ENCODE measurements around the gene SLC39A1. TPM values are rescaled to one million over a fixed set of nuclear protein-coding genes. Genes with fewer than 3 reads are reported as not detected.
A peak's percentile ranks its signal among the peaks of the same experiment; 100 is the strongest.

SLC39A1 gene
- total RNA-seq, 2 experiments from 2014 or later, result 67.0 to 68.7 TPM

GRCh38 chr1:153973525-153973924, 10.2 kb upstream of the SLC39A1 start:
- H3K4me1 Mint-ChIP-seq (ENCODE audit: low read depth), result peaks cover 38% of the 10 kb centered on the region
- ChIA-PET CTCF (interaction anchor here (1.2 to 1.6 kb wide), 2 partner anchors 13 to 27 kb away, joined by 5 read pairs; partner anchors contain the start of genes DENND4B and RAB13), POLR2A (interaction anchor here (0.8 to 2.3 kb wide), 2 partner anchors 11 to 17 kb away, joined by 3 to 7 read pairs; partner anchors contain the start of gene RPS27)
- intact Hi-C loops (cut with micrococcal nuclease), result no loop called here
- H3K27me3 Mint-ChIP-seq, result no peaks in the 10 kb centered on the region
- H3K27ac Mint-ChIP-seq, result no peak overlapping the region
- H3K36me3 Mint-ChIP-seq, result peaks cover 39% of the 10 kb centered on the region
- DNase-seq, result no peak
- no peaks in the 10 kb centered on the region for H3K9me3 Mint-ChIP-seq
- no peak overlapping the region for H3K4me3 Mint-ChIP-seq

GRCh38 chr1:153973071-153973470, 9.7 kb upstream of the SLC39A1 start:
- DNase-seq, result no peak
- POLR2A ChIA-PET, result interaction anchor here (0.8 to 2.3 kb wide), 2 partner anchors 11 to 18 kb away, joined by 3 to 7 read pairs; partner anchors contain the start of gene RPS27
- CTCF ChIA-PET, result interaction anchor here (1.2 to 1.6 kb wide), 2 partner anchors 13 to 27 kb away, joined by 5 read pairs; partner anchors contain the start of genes DENND4B and RAB13
- no peak overlapping the region for H3K27ac Mint-ChIP-seq
- intact Hi-C loops (cut with micrococcal nuclease), result no loop called here
- H3K4me1 Mint-ChIP-seq (ENCODE audit: low read depth), result peaks cover 36% of the 10 kb centered on the region
- no peaks in the 10 kb centered on the region for H3K27me3 Mint-ChIP-seq
- peaks cover 39% of the 10 kb centered on the region for H3K36me3 Mint-ChIP-seq
- H3K4me3 Mint-ChIP-seq, result no peak overlapping the region
- H3K9me3 Mint-ChIP-seq, result no peaks in the 10 kb centered on the region

GRCh38 chr1:153970346-153970745, 7.0 kb upstream of the SLC39A1 start:
- Mint-ChIP-seq H3K4me1 (ENCODE audit: low read depth) (peaks cover 37% of the 10 kb centered on the region), H3K27me3 (no peaks in the 10 kb centered on the region), H3K27ac (no peak overlapping the region), H3K36me3 (peaks cover 29% of the 10 kb centered on the region), H3K4me3 (no peak overlapping the region), H3K9me3 (no peaks in the 10 kb centered on the region)
- CTCF ChIA-PET, result interaction anchor here (1.5 kb wide), 1 partner anchor 15 kb away, joined by 5 read pairs; no protein-coding TSS in a partner anchor
- POLR2A ChIA-PET, result no interaction called here
- intact Hi-C loops (cut with micrococcal nuclease), result no loop called here
- no peak for DNase-seq

GRCh38 chr1:153968972-153969371, 5.6 kb upstream of the SLC39A1 start:
- ChIA-PET POLR2A (interaction anchor here (1.4 to 4.1 kb wide), 3 partner anchors 8 to 46 kb away, joined by 5 to 79 read pairs (median 21); partner anchors contain the start of genes GATAD2B, JTB and RPS27), CTCF (interaction anchor here (1.0 to 4.7 kb wide), 3 partner anchors 9 to 23 kb away, joined by 3 to 44 read pairs (median 4); partner anchors contain the start of genes DENND4B and JTB)
- peaks cover 41% of the 10 kb centered on the region for H3K4me1 Mint-ChIP-seq (ENCODE audit: low read depth)
- H3K27me3 Mint-ChIP-seq, result no peaks in the 10 kb centered on the region
- H3K27ac Mint-ChIP-seq, result no peak overlapping the region
- H3K36me3 Mint-ChIP-seq, result peaks cover 19% of the 10 kb centered on the region
- no peaks in the 10 kb centered on the region for H3K9me3 Mint-ChIP-seq
- H3K4me3 Mint-ChIP-seq, result no peak overlapping the region
- no peak for DNase-seq
- intact Hi-C loops (cut with micrococcal nuclease), result loop anchor here (10.0 kb wide), 3 partner anchors 306 to 466 kb away; partner anchors contain the start of genes HAX1, S100A3, S100A4 and S100A5

GRCh38 chr1:153968408-153968807, 5.1 kb upstream of the SLC39A1 start:
- H3K9me3 Mint-ChIP-seq, result no peaks in the 10 kb centered on the region
- peak overlapping the region; percentile 90 for H3K27ac Mint-ChIP-seq
- DNase-seq, result no peak
- CTCF ChIA-PET, result interaction anchor here (1.2 to 4.7 kb wide), 4 partner anchors 9 to 170 kb away, joined by 3 to 44 read pairs (median 4); partner anchors contain the start of genes CRTC2 and JTB
- H3K27me3 Mint-ChIP-seq, result no peaks in the 10 kb centered on the region
- intact Hi-C loops (cut with micrococcal nuclease), result loop anchor here (10.0 kb wide), 3 partner anchors 306 to 466 kb away; partner anchors contain the start of genes HAX1, S100A3, S100A4 and S100A5
- POLR2A ChIA-PET, result interaction anchor here (0.9 to 4.1 kb wide), 5 partner anchors 8 to 423 kb away, joined by 3 to 79 read pairs (median 21); partner anchors contain the start of genes DENND4B, GATAD2B, JTB and S100A4
- H3K4me1 Mint-ChIP-seq (ENCODE audit: low read depth), result peaks cover 42% of the 10 kb centered on the region
- peak overlapping the region; percentile 87 for H3K4me3 Mint-ChIP-seq
- H3K36me3 Mint-ChIP-seq, result peaks cover 17% of the 10 kb centered on the region

- Mint-ChIP-seq H3K9me3 (no peaks in the 10 kb centered on the region), H3K27ac (peak overlapping the region; percentile 90), H3K36me3 (peaks cover 14% of the 10 kb centered on the region), H3K4me1 (ENCODE audit: low read depth) (peaks cover 42% of the 10 kb centered on the region), H3K4me3 (peak overlapping the region; percentile 87), H3K27me3 (no peaks in the 10 kb centered on the region)
- ChIA-PET CTCF (interaction anchor here (0.7 to 4.7 kb wide), 11 partner anchors 9 to 396 kb away, joined by 3 to 44 read pairs (median 3); partner anchors contain the start of genes CRTC2, DENND4B and JTB), POLR2A (interaction anchor here (0.8 to 4.1 kb wide), 9 partner anchors 9 to 423 kb away, joined by 3 to 79 read pairs (median 6); partner anchors contain the start of genes DENND4B, GATAD2B, JTB and RAB13)
- no peak for DNase-seq
- intact Hi-C loops (cut with micrococcal nuclease), result loop anchor here (1.0 to 10.0 kb wide), 7 partner anchors 9 to 467 kb away; partner anchors contain the start of genes CRTC2, GATAD2B, HAX1 and JTB
Measured at GRCh38 chr1:153968000-153968363, 4.6 kb upstream of the SLC39A1 start.

- DNase-seq, result peak; percentile 92
- ChIA-PET POLR2A (interaction anchor here (0.8 to 4.1 kb wide), 12 partner anchors 9 to 422 kb away, joined by 3 to 79 read pairs (median 6); partner anchors contain the start of genes CRTC2, DENND4B, GATAD2B and JTB), CTCF (interaction anchor here (0.7 to 4.7 kb wide), 13 partner anchors 9 to 434 kb away, joined by 3 to 44 read pairs (median 3); partner anchors contain the start of genes CRTC2, DENND4B, JTB and RAB13)
- Mint-ChIP-seq H3K4me1 (ENCODE audit: low read depth) (peaks cover 41% of the 10 kb centered on the region), H3K4me3 (peak within 1 kb of the TSS; percentile 87), H3K9me3 (no peaks in the 10 kb centered on the region), H3K36me3 (peaks cover 11% of the 10 kb centered on the region), H3K27ac (peak within 1 kb of the TSS; percentile 90), H3K27me3 (no peaks in the 10 kb centered on the region)
- intact Hi-C loops (cut with micrococcal nuclease), result loop anchor here (1.0 to 10.0 kb wide), 7 partner anchors 9 to 467 kb away; partner anchors contain the start of genes CRTC2, GATAD2B, HAX1 and JTB
Measured at GRCh38 chr1:153967107-153967999, 4.0 kb upstream of the SLC39A1 start, which contains the start of gene CREB3L4. CREB3L4 (plus strand) TSS chr1:153967902; CDS start chr1:153968526, 624 bp downstream.

- H3K27me3 Mint-ChIP-seq, result no peaks in the 10 kb centered on the region
- intact Hi-C loops (cut with micrococcal nuclease), result loop anchor here (10.0 kb wide), 3 partner anchors 311 to 471 kb away; partner anchors contain the start of genes HAX1, S100A3, S100A4 and S100A5
- CTCF ChIA-PET, result interaction anchor here (0.9 to 2.7 kb wide), 3 partner anchors 14 to 22 kb away, joined by 4 to 20 read pairs (median 18); partner anchors contain the start of genes DENND4B, JTB and RAB13
- H3K36me3 Mint-ChIP-seq, result peaks cover 30% of the 10 kb centered on the region
- no peaks in the 10 kb centered on the region for H3K9me3 Mint-ChIP-seq
- no peak for DNase-seq
- POLR2A ChIA-PET, result interaction anchor here (0.8 to 2.8 kb wide), 6 partner anchors 12 to 40 kb away, joined by 3 to 19 read pairs (median 8); partner anchors contain the start of genes DENND4B, JTB and RPS27
- H3K27ac Mint-ChIP-seq, result peak overlapping the region; percentile 85
- H3K4me1 Mint-ChIP-seq (ENCODE audit: low read depth), result peaks cover 47% of the 10 kb centered on the region
- peak overlapping the region; percentile 76 for H3K4me3 Mint-ChIP-seq
Measured at GRCh38 chr1:153963850-153964331, 554 bp upstream of the SLC39A1 start.

- Mint-ChIP-seq H3K27me3 (no peaks in the 10 kb centered on the region), H3K9me3 (no peaks in the 10 kb centered on the region), H3K4me1 (ENCODE audit: low read depth) (peaks cover 42% of the 10 kb centered on the region), H3K4me3 (peak overlapping the region; percentile 76), H3K36me3 (peaks cover 34% of the 10 kb centered on the region), H3K27ac (peak overlapping the region; percentile 85)
- ChIA-PET POLR2A (interaction anchor here (0.7 to 2.8 kb wide), 10 partner anchors 11 to 258 kb away, joined by 3 to 19 read pairs (median 4); partner anchors contain the start of genes DENND4B, JTB, RPS27 and UBAP2L), CTCF (interaction anchor here (2.6 to 2.7 kb wide), 2 partner anchors 17 to 24 kb away, joined by 18 to 20 read pairs; partner anchors contain the start of genes DENND4B and RAB13)
- peak; percentile 51 for DNase-seq
- intact Hi-C loops (cut with micrococcal nuclease), result loop anchor here (10.0 kb wide), 3 partner anchors 312 to 472 kb away; partner anchors contain the start of genes HAX1, S100A3, S100A4 and S100A5
Measured at GRCh38 chr1:153962088-153963029, 978 bp downstream of the SLC39A1 start.

- no peaks in the 10 kb centered on the region for H3K9me3 Mint-ChIP-seq
- POLR2A ChIA-PET, result interaction anchor here (0.9 to 1.0 kb wide), 2 partner anchors 12 to 29 kb away, joined by 3 read pairs; partner anchors contain the start of gene RPS27
- intact Hi-C loops (cut with micrococcal nuclease), result loop anchor here (10.0 kb wide), 3 partner anchors 313 to 473 kb away; partner anchors contain the start of genes HAX1, S100A3, S100A4 and S100A5
- CTCF ChIA-PET, result interaction anchor here (1.4 kb wide), 1 partner anchor 15 kb away, joined by 3 read pairs; the partner anchor contains the start of gene DENND4B
- H3K27me3 Mint-ChIP-seq, result no peaks in the 10 kb centered on the region
- H3K4me3 Mint-ChIP-seq, result peak overlapping the region; percentile 76
- H3K36me3 Mint-ChIP-seq, result peaks cover 28% of the 10 kb centered on the region
- H3K27ac Mint-ChIP-seq, result peak overlapping the region; percentile 85
- peaks cover 49% of the 10 kb centered on the region for H3K4me1 Mint-ChIP-seq (ENCODE audit: low read depth)
- DNase-seq, result no peak
Measured at GRCh38 chr1:153961421-153961820, 1.9 kb downstream of the SLC39A1 start.

All from activated CD4-positive, alpha-beta memory T cell treated with anti-CD3 and anti-CD28 coated beads for 36 hours (primary cell).